Thyroid gland (tissue), 4 donors: ENCODE measurements around the gene AGBL2. TPM values are rescaled to one million over a fixed set of nuclear protein-coding genes. Genes with fewer than 3 reads are reported as not detected.

Experiments
- DNase-seq, 2 donors: peaks; one replicate each; pipeline ENCODE4 v3.0.0-alpha.2; 2019
- H3K27ac ChIP-seq, 3 donors: fragments of 200-600 bp; sonication (generic); 1 replicate in 2 of 3; 2 replicates in 1 of 3; pipeline ENCODE4 v1.5.1; 2016 to 2019; ENCODE audit warnings: mild to moderate bottlenecking in 1 of 3, moderate library complexity in 1 of 3
- H3K27me3 ChIP-seq: fragments of 200-600 bp; sonication (generic); one replicate; pipeline ENCODE4 v1.5.1; 2019
- H3K36me3 ChIP-seq, 2 donors: fragments of 200-600 bp; sonication (generic); one replicate each; pipeline ENCODE4 v1.5.1; 2016 to 2019
- H3K4me1 ChIP-seq, 2 donors: fragments of 200-600 bp; sonication (generic); one replicate each; pipeline ENCODE4 v1.5.1; 2017 to 2019
- H3K4me3 ChIP-seq, 3 donors: fragments of 200-600 bp; sonication (generic); replicated peaks in 1 of 3; 1 replicate in 2 of 3; 2 replicates in 1 of 3; pipeline ENCODE4 v1.5.1; 2016; ENCODE audit warnings: mild to moderate bottlenecking in 1 of 3
- H3K9me3 ChIP-seq: fragments of 200-600 bp; sonication (generic); one replicate; pipeline ENCODE4 v1.5.1; 2017
- CTCF ChIP-seq, 6 experiments: fragments of 200-600 bp in 3 of 6; fragments of 450-650 bp in 3 of 6; sonication (generic) in 3 of 6; IDR thresholded peaks; one replicate each; pipeline ENCODE4 v1.5.1; 2016 to 2019; ENCODE audit warnings: antibody characterized with exemption in 6 of 6, mild to moderate bottlenecking in 2 of 6, inconsistent platforms in 1 of 6, moderate library complexity in 1 of 6
- POLR2A ChIP-seq, 2 donors: fragments of 450-650 bp; IDR thresholded peaks; one replicate each; pipeline ENCODE4 v1.6.1; 2017; ENCODE audit warnings: antibody characterized with exemption in 2 of 2, mild to moderate bottlenecking in 2 of 2, moderate library complexity in 1 of 2
- WGBS, 2 donors: methylation state at CpG; one replicate each; pipeline ENCODE4 v1.1.5; 2017; 5-methylcytosine and 5-hydroxymethylcytosine counted together
- intact Hi-C: fragments of 100-400 bp; cut with DNase I; formaldehyde crosslinking; loops from one replicate; pipeline ENCODE4 v1.15.1; 2023
- total RNA-seq, 4 donors: library from RNA; depleted of rRNA; stranded (reverse); fragments of >200 nt; gene quantifications; one replicate each; pipeline ENCODE4 v1.2.3, GENCODE V29; 2016

The AGBL2 gene
- total RNA-seq, 4 donors from 2014 or later, result 0.59 to 1.1 (median 0.87) TPM

DNA sequence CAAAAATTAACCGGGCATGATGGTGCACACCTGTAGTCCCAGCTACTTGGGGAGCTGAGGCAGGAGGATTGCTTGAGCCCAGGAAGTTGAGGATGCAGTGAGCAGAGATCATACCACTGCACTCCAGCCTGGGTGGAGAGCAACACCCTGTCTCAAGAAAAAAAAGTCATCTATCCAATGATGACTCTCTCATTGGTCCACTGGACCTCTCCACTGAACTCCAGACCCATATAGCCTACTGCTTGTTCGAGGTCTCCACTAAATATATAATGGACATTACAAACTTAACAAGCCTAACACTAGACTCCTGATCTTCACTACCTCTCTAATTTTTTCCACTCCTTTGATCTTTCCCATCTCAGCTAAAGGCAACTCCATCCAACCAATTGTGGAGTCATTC lies 39.3 kb downstream of the AGBL2 start:
- Histone ChIP-seq H3K4me1 (no peaks in the 10 kb centered on the region), H3K9me3 (no peaks in the 10 kb centered on the region), H3K27ac (no peak overlapping the region), H3K36me3 (no peaks in the 10 kb centered on the region), H3K4me3 (no peak overlapping the region), H3K27me3 (no peaks in the 10 kb centered on the region)
- WGBS, 2 donors, result 81 to 87% methylated on average over 2 of the region's 2 CpGs
- no peak for DNase-seq
- TF ChIP-seq CTCF (IDR thresholded peaks at IDR 0.05) (no peak), POLR2A (IDR thresholded peaks at IDR 0.05) (no peak)
- intact Hi-C loops, result no loop called here

DNA sequence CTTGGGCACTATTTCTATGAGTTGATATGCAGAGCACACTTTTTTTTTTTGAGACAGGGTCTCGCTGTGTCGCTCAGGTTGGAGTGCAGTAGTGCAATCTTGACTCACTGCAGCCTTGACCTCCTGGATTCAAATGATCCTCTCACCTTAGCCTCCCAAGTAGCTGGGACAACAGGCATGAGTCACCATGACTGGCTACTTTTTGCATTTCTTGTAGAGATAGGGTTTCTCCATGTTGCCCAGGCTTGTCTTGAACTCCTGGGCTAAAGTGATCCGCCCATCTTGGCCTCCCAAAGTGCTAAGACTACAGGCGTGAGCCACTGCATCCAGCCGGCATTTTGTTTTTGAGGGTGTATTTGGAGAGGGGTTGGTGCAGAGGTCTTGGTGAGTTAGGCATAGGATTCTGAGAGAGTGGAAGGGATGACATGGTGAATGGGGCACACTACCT lies 42.9 kb downstream of the AGBL2 start:
- no peak overlapping the region for H3K27ac ChIP-seq
- H3K4me1 ChIP-seq, result no peaks in the 10 kb centered on the region
- H3K9me3 ChIP-seq, result no peaks in the 10 kb centered on the region
- 95 to 97% methylated on average over 5 of the region's 5 CpGs for WGBS, 2 donors
- no peaks in the 10 kb centered on the region for H3K27me3 ChIP-seq
- no peak overlapping the region for H3K4me3 ChIP-seq
- no peaks in the 10 kb centered on the region for H3K36me3 ChIP-seq
- TF ChIP-seq POLR2A (IDR thresholded peaks at IDR 0.05) (no peak), CTCF (IDR thresholded peaks at IDR 0.05) (no peak)
- no peak for DNase-seq
- intact Hi-C loops, result no loop called here

DNA sequence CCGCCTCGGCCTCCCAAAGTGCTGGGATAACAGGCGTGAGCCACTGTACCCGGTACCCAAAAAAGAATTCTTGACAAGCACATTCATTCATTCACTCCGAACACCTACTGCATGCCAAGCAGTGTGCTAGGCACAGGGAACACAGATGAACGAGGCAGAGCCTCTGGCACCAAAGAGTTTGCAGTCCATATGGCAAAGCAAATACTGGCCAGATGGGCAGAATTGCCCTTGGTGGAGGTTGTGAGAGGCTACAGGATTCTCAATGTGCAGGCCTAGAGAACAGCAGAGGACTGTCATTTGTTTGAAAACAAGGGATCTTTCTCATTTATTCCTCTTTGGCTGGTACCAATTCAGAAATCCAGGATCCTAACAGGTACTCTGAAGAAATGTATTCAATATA lies 45.3 kb downstream of the AGBL2 start:
- no peaks in the 10 kb centered on the region for H3K27me3 ChIP-seq
- 93 to 98% methylated on average over 6 of the region's 6 CpGs for WGBS, 2 donors
- no peaks in the 10 kb centered on the region for H3K4me1 ChIP-seq
- intact Hi-C loops, result no loop called here
- no peaks in the 10 kb centered on the region for H3K36me3 ChIP-seq
- no peak for TF ChIP-seq POLR2A (IDR thresholded peaks at IDR 0.05)
- no peak for TF ChIP-seq CTCF (IDR thresholded peaks at IDR 0.05)
- no peaks in the 10 kb centered on the region for H3K9me3 ChIP-seq
- DNase-seq, result no peak
- no peak overlapping the region for H3K27ac ChIP-seq
- no peak overlapping the region for H3K4me3 ChIP-seq

DNA sequence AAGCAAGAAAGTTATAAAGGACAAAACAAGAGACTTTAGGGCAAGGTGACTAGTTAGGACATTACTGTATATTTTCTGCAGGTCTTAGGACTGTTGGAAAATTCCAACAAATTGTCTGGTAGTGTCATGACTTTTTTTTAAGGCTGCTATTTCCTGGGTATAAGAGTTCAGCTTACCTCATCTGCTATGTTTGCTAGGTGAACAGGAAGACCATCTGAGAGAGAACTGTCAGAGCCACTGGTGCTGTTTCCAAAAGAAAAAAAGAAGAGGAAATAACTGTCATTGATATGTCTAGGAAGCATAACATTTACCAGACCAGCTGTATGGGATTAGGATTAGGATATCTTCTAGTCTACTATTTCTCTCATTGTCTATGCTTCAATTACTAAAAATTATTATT lies 46.5 kb downstream of the AGBL2 start:
- no peaks in the 10 kb centered on the region for H3K9me3 ChIP-seq

DNA sequence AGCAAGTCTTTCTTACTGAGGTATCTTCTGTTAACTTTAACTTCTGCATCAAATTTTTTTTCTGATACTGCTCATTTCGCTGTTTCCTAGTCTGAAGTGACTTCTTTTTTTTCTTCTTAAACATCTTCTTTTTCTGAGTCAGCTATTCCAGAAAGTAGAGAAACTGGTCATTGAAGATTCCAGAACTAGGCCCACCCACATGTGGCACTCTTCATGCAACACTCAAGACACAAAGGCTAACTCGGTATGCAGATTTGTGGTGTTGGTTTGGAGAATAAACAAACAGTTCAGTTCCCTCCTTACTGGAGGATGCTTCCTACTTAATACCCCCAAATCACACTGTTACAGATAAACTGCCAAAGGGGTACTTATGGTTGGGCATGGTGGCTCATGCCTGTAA lies 47.6 kb downstream of the AGBL2 start:
- Histone ChIP-seq H3K4me3 (no peak overlapping the region), H3K27ac (no peak overlapping the region), H3K36me3 (no peaks in the 10 kb centered on the region), H3K27me3 (no peaks in the 10 kb centered on the region), H3K9me3 (no peaks in the 10 kb centered on the region), H3K4me1 (no peaks in the 10 kb centered on the region)
- DNase-seq, result no peak
- WGBS, 2 donors, result 77 to 88% methylated on average over 2 of the region's 2 CpGs
- TF ChIP-seq CTCF (IDR thresholded peaks at IDR 0.05), result no peak
- TF ChIP-seq POLR2A (IDR thresholded peaks at IDR 0.05), result no peak
- intact Hi-C loops, result no loop called here

More for the DNA sequence above, 46.5 kb downstream of the AGBL2 start:
- no peak overlapping the region for H3K27ac ChIP-seq
- no peaks in the 10 kb centered on the region for H3K27me3 ChIP-seq
- DNase-seq, result no peak
- no peak for TF ChIP-seq POLR2A (IDR thresholded peaks at IDR 0.05)
- TF ChIP-seq CTCF (IDR thresholded peaks at IDR 0.05), result no peak
- H3K4me3 ChIP-seq, result no peak overlapping the region
- intact Hi-C loops, result no loop called here
- H3K4me1 ChIP-seq, result no peaks in the 10 kb centered on the region
- H3K36me3 ChIP-seq, result no peaks in the 10 kb centered on the region
